HEK293 (cell line): Measurements from ENCODE around the gene TAF12.
A peak's percentile ranks its signal among the peaks of the same experiment; 100 is the strongest.

Source experiments
- CTCF ChIA-PET: fragments of 350-600 bp; formaldehyde crosslinking; extraction: SDS; loops from one replicate; lab custom pipeline; 2021; ENCODE audit warnings: antibody characterized with exemption; lab: Yijun Ruan, JAX
- POLR2A ChIA-PET: fragments of 300-600 bp; formaldehyde crosslinking; extraction: SDS; loops from one replicate; lab custom pipeline; 2020; ENCODE audit warnings: antibody characterized with exemption, inconsistent platforms; lab: Yijun Ruan, JAX
- H3K27ac ChIP-seq: fragments of 200-500 bp; sonication (Bioruptor generic); 2 replicates; pipeline ENCODE4 v1.5.1; 2014; ENCODE audit warnings: low read depth, low read length, control low read depth, inconsistent platforms; ENCODE audit errors: extremely low read depth
- H3K36me3 ChIP-seq, 2 experiments: fragments of 200-500 bp in 1 of 2; sonication (Bioruptor generic) in 1 of 2; 1 replicate in 1 of 2; 2 replicates in 1 of 2; pipeline ENCODE4 v1.5.1; 2014 to 2017; ENCODE audit warnings: inconsistent platforms in 2 of 2, low read length in 2 of 2; ENCODE audit not compliant: control insufficient read depth in 2 of 2, insufficient read depth in 1 of 2
- H3K4me1 ChIP-seq: fragments of 200-500 bp; sonication (Bioruptor generic); 2 replicates; pipeline ENCODE4 v1.5.1; 2014; ENCODE audit warnings: mild to moderate bottlenecking, low read length, inconsistent platforms; ENCODE audit not compliant: control insufficient read depth, insufficient read depth
- H3K4me3 ChIP-seq: 2 replicates; pipeline ENCODE4 v1.5.1; 2011; ENCODE audit warnings: low read depth, mild to moderate bottlenecking, control low read depth, low read length, moderate library complexity
- H3K9me3 ChIP-seq: fragments of 200-500 bp; sonication (Bioruptor generic); 2 replicates; pipeline ENCODE4 v1.5.1; 2014; ENCODE audit warnings: low read depth, low read length, inconsistent platforms; ENCODE audit not compliant: control insufficient read depth, insufficient read depth
- CTCF ChIP-seq: fragments of 450-650 bp; formaldehyde crosslinking; IDR thresholded peaks from 2 replicates; pipeline ENCODE4 v1.5.1; 2016; ENCODE audit warnings: missing biosample characterization, missing genetic modification characterization
- HIC1 ChIP-seq: fragments of 450-650 bp; formaldehyde crosslinking; IDR thresholded peaks from 2 replicates; pipeline ENCODE4 v1.5.1; 2016; ENCODE audit warnings: missing biosample characterization, missing genetic modification characterization
- PRDM10 ChIP-seq: fragments of 450-650 bp; formaldehyde crosslinking; IDR thresholded peaks from 2 replicates; pipeline ENCODE4 v1.5.1; 2016; ENCODE audit warnings: missing biosample characterization, missing genetic modification characterization
- ZBTB17 ChIP-seq: fragments of 450-650 bp; formaldehyde crosslinking; IDR thresholded peaks from 2 replicates; pipeline ENCODE4 v1.5.1; 2016; ENCODE audit warnings: missing biosample characterization, missing genetic modification characterization
- ZBTB20 ChIP-seq: fragments of 450-650 bp; formaldehyde crosslinking; IDR thresholded peaks from 2 replicates; pipeline ENCODE4 v1.5.1; 2016; ENCODE audit warnings: missing biosample characterization, missing genetic modification characterization
- ZNF146 ChIP-seq: fragments of 450-650 bp; formaldehyde crosslinking; IDR thresholded peaks from 2 replicates; pipeline ENCODE4 v1.5.1; 2016; ENCODE audit warnings: missing biosample characterization, missing genetic modification characterization
- ZNF350 ChIP-seq: fragments of 450-650 bp; formaldehyde crosslinking; IDR thresholded peaks from 2 replicates; pipeline ENCODE4 v1.5.0; 2017; ENCODE audit warnings: missing biosample characterization, mild to moderate bottlenecking, missing genetic modification characterization
- ZNF843 ChIP-seq: fragments of 450-650 bp; formaldehyde crosslinking; IDR thresholded peaks from 2 replicates; pipeline ENCODE4 v1.5.1; 2016; ENCODE audit warnings: missing biosample characterization, missing genetic modification characterization
- ZSCAN18 ChIP-seq: fragments of 450-650 bp; formaldehyde crosslinking; IDR thresholded peaks from 2 replicates; pipeline ENCODE4 v1.5.1; 2016; ENCODE audit warnings: missing biosample characterization, missing genetic modification characterization

The TAF12 gene

GRCh38 chr1:28581531-28582247 lies 61.2 kb downstream of the TAF12 start (continued):
- TF ChIP-seq ZBTB17: peak; percentile 88
- no peak for TF ChIP-seq HIC1 (tag by site-specific recombination)

GRCh38 chr1:28580722-28581530 lies 61.9 kb downstream of the TAF12 start:
- Histone ChIP-seq H3K9me3 (no peaks in the 10 kb centered on the region), H3K4me3 (peak overlapping the region; percentile 74), H3K27ac (peak overlapping the region; percentile 79), H3K4me1 (no peaks in the 10 kb centered on the region; the same call in 1 of the 2 replicates), H3K36me3 (peaks cover 14 to 45% of the 10 kb centered on the region in 2 experiments; a peak in 2 of 3 replicates)
- TF ChIP-seq ZNF843 (tag by site-specific recombination) (no peak), ZNF146 (tag by site-specific recombination) (no peak), ZBTB20 (tag by site-specific recombination) (peak; percentile 74), CTCF (tag by site-specific recombination) (peak; percentile 29; the same call in 1 of the 2 replicates), ZBTB17 (peak; percentile 11; the same call in 1 of the 2 replicates), ZSCAN18 (tag by site-specific recombination) (0 out of 2 replicates have a peak, but pooled peaks have one; percentile 15)
- CTCF ChIA-PET: interaction anchor here (0.5 to 3.5 kb wide), 15 partner anchors 12 to 585 kb away, joined by 3 to 25 read pairs (median 4); partner anchors contain the start of gene TRNAU1AP
- POLR2A ChIA-PET: interaction anchor here (0.6 to 3.3 kb wide), 59 partner anchors 9 to 855 kb away, joined by 3 to 56 read pairs (median 6); partner anchors contain the start of genes ATP5IF1, EPB41, FAM76A and GMEB1

GRCh38 chr1:28579401-28579800 lies 63.5 kb downstream of the TAF12 start:
- no peaks in the 10 kb centered on the region; the same call in 1 of the 2 replicates for H3K4me1 ChIP-seq
- TF ChIP-seq PRDM10 (tag by site-specific recombination): peak; percentile 20; the same call in 1 of the 2 replicates
- TF ChIP-seq ZNF350 (tag by site-specific recombination): no peak
- H3K9me3 ChIP-seq: no peaks in the 10 kb centered on the region
- ChIA-PET POLR2A (interaction anchor here (0.7 to 3.3 kb wide), 8 partner anchors 10 to 901 kb away, joined by 3 to 30 read pairs (median 6); partner anchors contain the start of genes TAF12 and TRNAU1AP), CTCF (interaction anchor here (0.6 to 3.5 kb wide), 6 partner anchors 23 to 330 kb away, joined by 3 to 25 read pairs (median 5); no protein-coding TSS in a partner anchor)
- H3K27ac ChIP-seq: peak overlapping the region; percentile 33; the same call in 1 of the 2 replicates
- no peak overlapping the region for H3K4me3 ChIP-seq
- H3K36me3 ChIP-seq: peaks cover 18 to 50% of the 10 kb centered on the region in 2 experiments
